ENCODE data around the gene IWS1. TPM values are rescaled to one million over a fixed set of nuclear protein-coding genes. Genes with fewer than 3 reads are reported as not detected.

IWS1 gene
- polyA plus RNA-seq, 4 donors, result 60.9 to 74.7 (median 69.8) TPM

Other genes with a start within 250 kb of the IWS1 start
- 10 to 100 TPM; 59.0 to 77.4 (median 70.0) TPM for gene ERCC3, start 232.3 kb downstream of the IWS1 start, polyA plus RNA-seq (ENCODE audit: insufficient read length in 4 of 4)
- gene MAP3K2, start 138.5 kb downstream of the IWS1 start, polyA plus RNA-seq (ENCODE audit: insufficient read length in 4 of 4), result 10 to 100 TPM; 23.2 to 32.1 (median 26.0) TPM
- gene PROC, start 108.1 kb downstream of the IWS1 start, polyA plus RNA-seq (ENCODE audit: insufficient read length in 4 of 4), result 1 to 10 TPM; 1.9 to 8.1 (median 4.4) TPM
- 10 to 100 TPM; 14.2 to 28.9 (median 22.9) TPM for gene MYO7B, start 9.2 kb upstream of the IWS1 start, polyA plus RNA-seq (ENCODE audit: insufficient read length in 4 of 4)
- 1 to 10 TPM in 2 of 4 donors, under 1 TPM in 2; 0.48 to 4.8 (median 0.98) TPM for gene GPR17, start 119.7 kb upstream of the IWS1 start, polyA plus RNA-seq (ENCODE audit: insufficient read length in 4 of 4)
- gene LIMS2, start 149.0 kb upstream of the IWS1 start, polyA plus RNA-seq (ENCODE audit: insufficient read length in 4 of 4), result 10 to 100 TPM; 17.4 to 23.2 (median 20.9) TPM
- not detected for gene SFT2D3, start 175.0 kb upstream of the IWS1 start, polyA plus RNA-seq (ENCODE audit: insufficient read length in 4 of 4)